HFF-Myc (cell line): Measurements from ENCODE around the gene PSMB8.
A peak's percentile ranks its signal among the peaks of the same experiment; 100 is the strongest.

Source experiments
- DNase-seq: peaks from one replicate; pipeline ENCODE4 v3.0.0-alpha.2; 2011; ENCODE audit warnings: low read depth; ENCODE audit errors: extremely low read depth
- H3K4me3 ChIP-seq: replicated peaks from 2 replicates; pipeline ENCODE4 v1.5.1; 2011; ENCODE audit warnings: low read depth, mild to moderate bottlenecking, control low read depth, low read length
- CTCF ChIP-seq: IDR thresholded peaks from 2 replicates; pipeline ENCODE4 v1.5.1; 2012; ENCODE audit warnings: mild to moderate bottlenecking, low read depth, low read length, control low read depth; ENCODE audit errors: missing control alignments

Gene PSMB8

GRCh38 chr6:32844839-32845383 lies 1.1 kb upstream of the PSMB8 start:
- DNase-seq, result no peak
- H3K4me3 ChIP-seq, result peak overlapping the region; percentile 59
- no peak for TF ChIP-seq CTCF

GRCh38 chr6:32843331-32843978 lies 392 bp downstream of the PSMB8 start:
- no peak for TF ChIP-seq CTCF
- H3K4me3 ChIP-seq, result peak overlapping the region; percentile 59
- no peak for DNase-seq

GRCh38 chr6:32842690-32843089 lies 1.2 kb downstream of the PSMB8 start:
- TF ChIP-seq CTCF, result no peak
- no peak for DNase-seq
- no peak overlapping the region for H3K4me3 ChIP-seq

GRCh38 chr6:32842021-32842650 lies 1.7 kb downstream of the PSMB8 start:
- no peak for TF ChIP-seq CTCF
- no peak overlapping the region for H3K4me3 ChIP-seq
- DNase-seq, result no peak

- no peak for DNase-seq
- H3K4me3 ChIP-seq, result no peak overlapping the region
- no peak for TF ChIP-seq CTCF
Measured at GRCh38 chr6:32840604-32841246, 3.1 kb downstream of the PSMB8 start.

GRCh38 chr6:32839356-32839755 lies 4.5 kb downstream of the PSMB8 start:
- DNase-seq, result no peak
- TF ChIP-seq CTCF, result no peak
- H3K4me3 ChIP-seq, result no peak overlapping the region
